ENCODE data around the gene TENT5C. TPM values are rescaled to one million over a fixed set of nuclear protein-coding genes. Genes with fewer than 3 reads are reported as not detected.

The TENT5C gene
- total and polyA plus RNA-seq, 10 of the 15 experiments (the other 5 are each of a cell fraction or from before 2014, with no cell fraction given): 0.19 to 2.4 (median 0.78) TPM

DNA sequence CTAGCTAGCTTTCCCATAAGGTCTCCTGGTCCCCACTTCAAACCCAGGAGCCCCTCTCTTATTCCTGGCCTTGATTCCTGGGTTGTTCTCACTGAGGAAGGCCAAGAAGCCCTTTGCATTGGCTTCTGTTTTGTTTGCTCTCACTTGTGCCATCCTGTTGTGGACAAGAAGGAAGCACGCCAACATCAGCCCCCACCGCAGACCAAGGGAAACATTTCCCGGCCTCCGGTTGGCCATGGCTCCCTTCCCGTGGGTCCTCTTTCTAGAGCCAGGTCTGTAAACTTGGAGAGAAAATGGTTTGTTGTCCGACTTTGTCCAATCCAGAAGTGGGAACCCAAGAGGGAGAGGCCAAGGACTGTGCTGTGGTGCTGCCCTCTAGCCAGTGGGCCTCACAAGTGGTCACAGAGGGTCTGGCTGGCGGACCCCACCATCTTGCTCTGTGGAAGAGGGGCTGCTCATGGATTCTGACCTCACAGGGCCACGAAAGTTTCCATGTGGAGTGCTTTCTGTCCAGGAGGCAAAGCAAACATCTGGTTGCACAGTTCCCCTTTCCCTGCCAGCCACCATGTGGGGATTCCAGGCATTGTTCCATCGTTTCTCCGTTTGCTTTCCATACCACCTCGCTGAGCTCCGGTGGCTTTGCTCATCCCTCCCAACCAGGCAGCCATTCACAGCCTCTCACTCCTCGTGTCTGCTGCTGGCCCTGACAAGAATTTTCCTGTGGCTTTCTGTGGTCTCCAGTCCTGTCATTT lies 18.9 kb upstream of the TENT5C start (continued):
- TF ChIP-seq CREB1 (IDR thresholded peaks at IDR 0.05; ENCODE audit: low read depth) (no peak), CHD1 (IDR thresholded peaks at IDR 0.05; ENCODE audit: low read depth, low read length) (no peak), KLF5 (IDR thresholded peaks at IDR 0.05; ENCODE audit: partially characterized antibody) (no peak), NBN (IDR thresholded peaks at IDR 0.05) (no peak), ZNF384 (IDR thresholded peaks at IDR 0.05; ENCODE audit: borderline replicate concordance, low read depth, low read length) (no peak), TCF7 (IDR thresholded peaks at IDR 0.05; ENCODE audit: borderline replicate concordance) (no peak), MEF2A (IDR thresholded peaks at IDR 0.05; ENCODE audit: insufficient read depth, low read depth, low read length) (no peak), ASH2L (IDR thresholded peaks at IDR 0.05; ENCODE audit: borderline replicate concordance, low read depth) (no peak), NFXL1 (IDR thresholded peaks at IDR 0.05; ENCODE audit: borderline replicate concordance) (no peak), HDGF (IDR thresholded peaks at IDR 0.05) (no peak)
- TF ChIP-seq, protein P1, sequence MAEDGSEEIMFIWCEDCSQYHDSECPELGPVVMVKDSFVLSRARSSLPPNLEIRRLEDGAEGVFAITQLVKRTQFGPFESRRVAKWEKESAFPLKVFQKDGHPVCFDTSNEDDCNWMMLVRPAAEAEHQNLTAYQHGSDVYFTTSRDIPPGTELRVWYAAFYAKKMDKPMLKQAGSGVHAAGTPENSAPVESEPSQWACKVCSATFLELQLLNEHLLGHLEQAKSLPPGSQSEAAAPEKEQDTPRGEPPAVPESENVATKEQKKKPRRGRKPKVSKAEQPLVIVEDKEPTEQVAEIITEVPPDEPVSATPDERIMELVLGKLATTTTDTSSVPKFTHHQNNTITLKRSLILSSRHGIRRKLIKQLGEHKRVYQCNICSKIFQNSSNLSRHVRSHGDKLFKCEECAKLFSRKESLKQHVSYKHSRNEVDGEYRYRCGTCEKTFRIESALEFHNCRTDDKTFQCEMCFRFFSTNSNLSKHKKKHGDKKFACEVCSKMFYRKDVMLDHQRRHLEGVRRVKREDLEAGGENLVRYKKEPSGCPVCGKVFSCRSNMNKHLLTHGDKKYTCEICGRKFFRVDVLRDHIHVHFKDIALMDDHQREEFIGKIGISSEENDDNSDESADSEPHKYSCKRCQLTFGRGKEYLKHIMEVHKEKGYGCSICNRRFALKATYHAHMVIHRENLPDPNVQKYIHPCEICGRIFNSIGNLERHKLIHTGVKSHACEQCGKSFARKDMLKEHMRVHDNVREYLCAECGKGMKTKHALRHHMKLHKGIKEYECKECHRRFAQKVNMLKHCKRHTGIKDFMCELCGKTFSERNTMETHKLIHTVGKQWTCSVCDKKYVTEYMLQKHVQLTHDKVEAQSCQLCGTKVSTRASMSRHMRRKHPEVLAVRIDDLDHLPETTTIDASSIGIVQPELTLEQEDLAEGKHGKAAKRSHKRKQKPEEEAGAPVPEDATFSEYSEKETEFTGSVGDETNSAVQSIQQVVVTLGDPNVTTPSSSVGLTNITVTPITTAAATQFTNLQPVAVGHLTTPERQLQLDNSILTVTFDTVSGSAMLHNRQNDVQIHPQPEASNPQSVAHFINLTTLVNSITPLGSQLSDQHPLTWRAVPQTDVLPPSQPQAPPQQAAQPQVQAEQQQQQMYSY (CRISPR knock-in tag; IDR thresholded peaks at IDR 0.05): no peak

Measured in GM12878 (cell line).